GM21619 (cell line): Measurements from ENCODE around the gene SLC23A1.
"Not testable (repeated sequence)": the region's sequence is repeated elsewhere in the genome, so short reads cannot be mapped to it uniquely, and the experiment has no call there.

ENCODE experiments used
- ATAC-seq: cut with Tn5 transposase; IDR thresholded peaks from one replicate; pipeline ENCODE4 v1.9.1; 2021; ENCODE audit not compliant: unreplicated experiment

Gene SLC23A1

DNA sequence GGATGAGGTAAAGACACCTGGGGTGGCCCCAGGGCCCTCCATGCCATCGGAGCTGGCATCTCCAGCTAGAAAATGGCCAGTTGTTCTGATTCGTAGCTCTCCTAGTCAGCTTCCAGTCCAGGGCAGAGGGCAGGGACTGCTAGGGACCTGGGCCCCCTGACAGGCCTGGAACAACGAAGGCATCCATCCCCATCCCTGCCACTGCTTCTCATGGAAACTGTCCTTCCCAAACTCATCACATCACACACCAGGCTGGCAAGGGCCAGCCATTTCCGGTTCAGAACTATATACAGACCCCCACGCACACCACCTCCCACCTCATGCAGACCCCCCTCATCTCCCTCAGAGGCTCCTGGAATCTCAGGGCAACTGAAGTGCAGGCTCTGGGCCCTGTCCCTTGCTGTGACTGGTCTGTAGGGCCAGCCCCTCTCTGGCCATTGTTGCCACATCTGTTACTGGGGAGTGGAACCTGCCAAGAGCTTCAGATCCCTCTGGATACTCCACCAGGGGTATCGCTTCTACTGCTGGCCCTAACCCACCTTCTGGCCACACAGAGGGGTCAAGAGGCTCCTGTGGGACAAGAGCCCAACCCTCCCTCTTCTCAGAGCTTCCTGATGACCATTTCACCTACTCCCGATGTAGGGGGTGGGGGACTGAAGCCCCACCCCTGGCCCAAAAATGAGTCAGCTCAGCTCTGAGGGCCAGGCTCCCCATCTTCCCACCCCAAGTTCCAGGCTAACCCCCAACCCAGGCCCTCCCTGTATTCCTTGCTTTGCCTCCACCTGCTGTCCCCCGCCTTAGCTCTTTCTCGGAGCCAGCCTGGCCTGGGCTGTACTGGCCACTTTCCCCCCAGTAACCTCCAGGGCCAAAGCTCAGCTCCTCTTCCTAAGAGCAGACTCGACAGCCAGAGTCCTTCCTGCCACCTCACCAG lies 7.8 kb upstream of the SLC23A1 start:
- no peak for ATAC-seq

DNA sequence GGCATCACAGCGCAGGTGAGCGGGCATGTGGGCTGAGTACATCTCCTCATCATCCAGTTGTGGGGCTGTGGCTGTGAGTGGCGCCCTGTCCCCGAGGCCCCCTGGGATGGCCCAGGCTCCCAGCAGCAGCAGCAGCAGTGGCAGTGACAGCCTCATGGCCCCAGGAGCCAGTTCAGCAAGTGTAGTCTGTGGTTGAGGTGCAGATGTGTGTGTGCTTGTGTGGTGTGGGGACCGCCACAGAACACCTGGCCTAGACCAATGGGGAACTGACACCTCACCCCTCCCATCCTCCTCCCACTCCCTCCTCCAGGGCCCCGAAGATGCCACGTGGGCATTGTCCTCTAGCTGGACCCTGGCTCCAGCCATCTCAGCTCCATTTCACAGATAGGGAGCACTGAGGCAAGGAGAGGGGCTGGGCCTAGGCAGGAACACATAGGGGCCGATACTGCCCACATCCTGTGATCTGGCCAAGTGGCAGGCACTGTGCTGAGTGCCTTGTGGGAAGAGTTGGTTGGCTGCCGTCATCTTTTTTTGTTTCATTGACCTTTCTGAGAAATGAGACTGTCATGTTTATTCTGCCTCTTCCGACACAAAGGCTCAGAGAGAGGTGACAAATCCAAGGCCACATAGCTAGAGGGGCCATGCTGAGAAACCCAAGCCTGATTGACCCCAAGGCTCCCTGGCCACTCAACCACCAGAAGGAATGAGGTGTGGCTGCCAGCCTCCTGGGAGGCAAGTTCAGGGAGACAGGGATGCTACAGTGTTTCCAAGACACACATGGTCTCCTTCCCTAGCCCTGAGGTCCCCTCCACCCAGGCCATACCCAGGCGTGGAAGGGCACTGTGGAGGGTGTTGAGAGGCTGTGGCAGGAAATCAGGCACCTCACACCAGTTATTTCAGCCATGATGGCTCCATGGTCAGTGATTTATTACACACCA lies 6.9 kb upstream of the SLC23A1 start, which contains the start of gene MZB1:
MZB1 (minus strand) TSS at position 213 of the 938 bp plus-strand sequence; CDS start at position 156, 57 bp downstream.
- ATAC-seq: peak; percentile 40

GRCh38 chr5:139388198-139388821 lies 5.2 kb upstream of the SLC23A1 start:
- ATAC-seq: no peak

DNA sequence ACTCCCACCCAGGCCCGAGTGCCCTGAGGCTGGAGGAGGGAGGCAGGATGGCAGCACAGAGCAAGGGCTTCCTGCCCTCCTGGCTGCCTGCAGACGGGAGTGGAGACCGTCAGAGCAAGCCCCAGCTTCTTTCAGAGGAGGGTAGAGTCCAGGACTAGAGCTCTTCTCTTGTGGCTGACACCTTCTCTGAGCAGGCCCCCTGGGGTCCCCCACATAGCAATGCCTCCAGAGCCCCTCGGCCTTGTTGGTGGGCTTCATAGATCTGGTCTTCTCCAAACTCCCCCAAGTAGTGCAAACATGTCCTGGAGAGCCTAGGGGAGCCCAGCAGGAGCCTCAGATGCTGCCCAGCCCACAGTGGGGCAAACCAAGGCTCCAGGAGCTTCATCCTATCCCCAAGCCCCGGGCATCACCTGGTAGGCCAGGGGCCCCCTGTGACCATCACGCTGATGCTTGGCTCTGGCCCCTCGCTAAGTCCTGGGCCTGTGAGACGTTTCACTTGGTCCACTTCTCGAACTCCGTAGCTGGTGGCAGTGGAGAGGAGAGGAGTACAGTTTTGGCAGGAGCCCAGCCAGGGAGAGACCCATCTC lies 4.6 kb upstream of the SLC23A1 start:
- ATAC-seq: no peak

GRCh38 chr5:139386956-139387355 lies 3.9 kb upstream of the SLC23A1 start:
- ATAC-seq: not testable (repeated sequence)

DNA sequence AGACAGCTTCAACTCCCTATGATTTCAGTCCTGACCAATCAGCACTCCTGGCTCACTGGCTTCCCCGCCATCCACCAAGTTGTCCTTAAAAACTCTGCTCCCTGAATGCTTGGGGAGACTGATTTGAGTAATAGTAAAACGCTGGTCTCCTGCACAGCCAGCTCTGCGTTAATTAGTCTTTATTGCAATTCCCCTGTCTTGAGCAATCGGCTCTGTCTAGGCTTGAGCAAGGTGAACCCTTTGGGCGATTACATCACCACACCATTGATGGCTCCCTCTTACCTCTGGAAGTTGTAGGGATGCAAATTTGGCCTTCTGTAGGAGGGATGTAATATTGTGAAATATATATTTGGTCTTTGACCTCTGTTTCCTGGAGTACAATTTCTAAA lies 2.9 kb upstream of the SLC23A1 start:
- no peak for ATAC-seq

DNA sequence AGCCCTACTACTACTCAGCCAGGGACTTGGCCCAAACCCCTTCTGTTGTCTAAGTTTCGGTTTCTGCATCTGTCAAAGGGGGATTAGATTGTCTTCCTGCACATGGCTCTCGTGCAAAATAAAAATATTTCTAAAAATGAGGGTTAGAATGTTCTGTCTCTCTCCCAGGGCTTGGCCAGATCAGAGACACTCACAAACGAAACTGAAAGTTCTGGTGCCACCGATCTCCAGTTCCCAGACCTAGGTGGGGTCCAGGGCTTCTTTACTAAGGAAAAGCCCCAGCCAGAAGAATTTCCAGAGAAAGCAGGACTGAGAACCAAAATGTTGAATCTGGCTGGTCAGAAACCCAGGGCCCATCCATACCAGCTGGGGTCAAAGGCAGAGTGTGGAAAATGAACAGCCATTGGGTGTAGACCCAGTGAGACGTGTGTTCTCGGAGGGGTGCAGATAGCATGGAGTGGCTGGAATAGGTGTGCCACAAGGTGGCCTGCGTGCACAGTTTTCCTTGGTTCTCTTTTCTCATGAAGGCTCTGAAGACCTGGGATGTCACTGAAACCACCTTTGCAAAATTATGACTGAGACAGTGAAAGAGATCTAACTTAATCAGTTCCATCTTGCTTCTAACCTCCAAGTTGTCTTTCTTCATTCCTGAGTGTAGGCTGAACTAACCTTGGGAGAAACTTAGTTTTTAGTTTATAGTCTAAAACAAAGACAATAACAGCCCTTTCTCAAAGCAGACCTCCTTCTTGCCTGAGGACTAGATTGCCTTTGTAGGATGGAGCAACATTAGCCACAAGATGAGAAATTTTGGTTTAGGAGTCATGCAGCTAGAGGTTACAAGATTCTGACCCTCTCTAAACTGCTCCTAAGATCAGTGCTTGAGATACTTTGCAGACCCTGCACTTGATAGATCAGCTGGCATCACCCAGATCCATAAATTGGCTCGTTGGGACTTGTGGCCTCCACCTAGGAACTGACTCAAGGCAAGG lies 2.3 kb upstream of the SLC23A1 start:
- ATAC-seq: no peak

GRCh38 chr5:139384591-139385051 lies 1.5 kb upstream of the SLC23A1 start:
- no peak for ATAC-seq

DNA sequence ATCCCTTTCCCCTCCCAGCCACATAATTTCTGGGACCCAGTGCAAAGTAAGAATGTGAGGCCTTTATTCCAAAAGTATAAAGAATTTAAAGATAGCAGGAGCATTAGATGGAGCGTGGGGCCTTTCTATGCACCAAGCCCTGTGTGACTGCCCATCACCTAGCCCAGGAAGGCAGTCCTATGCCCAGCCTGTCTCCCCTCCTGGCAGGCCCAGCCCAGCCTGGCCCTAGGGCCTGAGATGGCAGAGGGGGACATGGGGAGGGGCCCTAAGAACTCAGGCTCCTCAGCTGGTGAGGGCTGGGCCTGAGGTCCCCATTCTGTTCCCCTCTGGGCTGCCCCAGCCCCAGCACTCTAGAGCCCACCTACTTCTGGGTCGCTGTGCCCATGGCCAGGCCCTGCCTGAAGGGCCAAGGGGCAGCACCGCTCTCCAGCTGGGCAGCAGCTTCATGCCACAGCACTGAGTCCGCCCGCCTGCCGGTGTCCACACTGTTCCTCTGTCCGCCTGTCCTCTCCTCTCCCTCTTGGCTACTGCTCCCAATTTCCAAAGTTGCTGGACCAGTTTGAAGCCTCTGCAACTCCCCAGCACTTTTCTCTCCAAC lies 995 bp upstream of the SLC23A1 start:
- ATAC-seq: no peak

- no peak for ATAC-seq
Observed at GRCh38 chr5:139382807-139383206, 290 bp downstream of the SLC23A1 start.

GRCh38 chr5:139381837-139382761 lies 998 bp downstream of the SLC23A1 start:
- ATAC-seq: no peak

- no peak for ATAC-seq
Observed at GRCh38 chr5:139379626-139380449, 3.3 kb downstream of the SLC23A1 start.

- no peak for ATAC-seq
Observed at GRCh38 chr5:139378941-139379361, 4.1 kb downstream of the SLC23A1 start.

GRCh38 chr5:139378101-139378825 lies 4.8 kb downstream of the SLC23A1 start:
- no peak for ATAC-seq

DNA sequence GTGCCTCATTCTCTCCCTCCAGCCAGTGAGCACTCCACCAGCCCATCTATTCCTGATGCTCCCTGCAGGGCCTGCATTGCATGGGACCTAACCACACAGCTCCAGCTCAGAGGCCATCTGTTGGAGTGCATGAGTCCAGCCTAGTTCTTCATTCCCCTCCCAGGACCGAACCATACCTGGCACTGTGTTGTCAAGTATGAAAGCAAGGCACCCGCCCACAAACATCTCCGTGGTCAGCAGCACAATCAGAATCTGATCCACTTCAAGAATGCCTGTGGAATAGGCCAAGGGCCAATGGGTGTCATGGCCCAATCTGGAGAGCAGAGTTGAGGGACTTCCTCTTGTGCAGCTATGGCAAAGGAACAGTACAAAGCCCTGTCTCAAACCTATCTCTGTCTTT lies 5.9 kb downstream of the SLC23A1 start:
- ATAC-seq: no peak

DNA sequence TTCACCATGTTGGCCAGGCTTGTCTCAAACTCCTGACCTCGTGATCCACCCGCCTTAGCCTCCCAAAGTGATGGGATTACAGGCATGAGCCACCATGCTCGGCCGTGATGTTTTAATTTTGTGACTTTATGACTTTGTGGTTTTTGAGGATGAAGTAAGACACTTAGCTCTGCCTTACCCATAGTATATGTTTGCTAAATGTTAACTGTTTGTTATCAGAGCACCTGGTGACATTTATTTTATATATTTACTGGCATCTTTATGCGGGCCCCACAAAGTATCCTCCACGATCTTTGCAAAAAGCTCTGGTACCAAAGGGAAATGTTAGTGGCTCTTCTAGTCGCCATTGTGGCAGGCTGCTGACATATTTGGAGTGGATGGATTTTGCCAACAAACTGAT lies 6.7 kb downstream of the SLC23A1 start:
- no peak for ATAC-seq
